ENCODE data around the gene TRPM3. TPM values are rescaled to one million over a fixed set of nuclear protein-coding genes. Genes with fewer than 3 reads are reported as not detected.
A peak's percentile ranks its signal among the peaks of the same experiment; 100 is the strongest.

TRPM3 gene
- polyA plus RNA-seq, 3 donors = not detected

DNA sequence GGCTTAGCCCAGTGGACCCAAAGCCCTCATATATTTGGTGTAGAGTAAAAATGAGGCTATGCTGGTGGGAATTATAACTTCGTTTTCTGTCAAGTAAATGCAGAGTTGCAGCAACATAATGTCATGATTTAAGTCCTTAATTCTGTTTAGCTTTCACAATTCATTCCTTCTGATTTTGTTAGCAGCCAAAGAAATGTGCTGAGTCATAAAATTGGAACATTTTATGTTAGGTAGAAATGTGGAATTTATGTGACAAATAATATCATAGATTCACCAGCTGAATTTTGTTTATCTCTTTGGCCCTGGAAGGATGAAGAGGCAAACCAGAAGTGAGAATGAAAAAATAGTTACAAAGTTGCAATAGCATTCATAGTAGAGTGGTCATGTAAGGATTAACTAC lies 247.0 kb downstream of the TRPM3 start:
- H3K4me3 ChIP-seq (replicated peaks in 1 of 3; ENCODE audit: low read depth in 2 of 3, low read length in 3 of 3) = no peak overlapping the region
- H2AFZ ChIP-seq (ENCODE audit: insufficient read depth, low read depth, low read length, poor library complexity, severe bottlenecking) = no peak overlapping the region
- H3K4me1 ChIP-seq (ENCODE audit: control insufficient read depth in 1 of 2, insufficient read depth in 2 of 2, low read length in 2 of 2) = no peaks in the 10 kb centered on the region
- no peaks in the 10 kb centered on the region for H3K27me3 Mint-ChIP-seq (ENCODE audit: low read depth in 3 of 3)
- no peaks in the 10 kb centered on the region for H3K4me1 Mint-ChIP-seq
- no peak overlapping the region for H3K4me2 ChIP-seq (replicated peaks; ENCODE audit: extremely low read depth, low read length, poor library complexity, severe bottlenecking)
- H3K27ac ChIP-seq (ENCODE audit: low read depth in 1 of 2, low read length in 2 of 2) = no peak overlapping the region
- no peak overlapping the region for H3K4me3 Mint-ChIP-seq
- H3K9ac ChIP-seq (ENCODE audit: insufficient read depth, low read length, poor library complexity, severe bottlenecking) = no peak overlapping the region
- H3K9me3 Mint-ChIP-seq = peaks cover 0 to 3% (median 0%) of the 10 kb centered on the region in 7 donors
- no peak overlapping the region for H3K27ac Mint-ChIP-seq
- no peak for DNase-seq
- H3K36me3 ChIP-seq (replicated peaks in 1 of 2; ENCODE audit: control insufficient read depth in 1 of 2, insufficient read depth in 2 of 2, low read length in 2 of 2) = no peaks in the 10 kb centered on the region
- H3K36me3 Mint-ChIP-seq = no peaks in the 10 kb centered on the region
- no peaks in the 10 kb centered on the region for H3K27me3 ChIP-seq (ENCODE audit: control insufficient read depth in 2 of 2, insufficient read depth in 2 of 2, low read length in 2 of 2)
- H3K9me3 ChIP-seq (replicated peaks in 1 of 2; ENCODE audit: control insufficient read depth in 1 of 2, insufficient read depth in 1 of 2, low read length in 2 of 2) = no peaks in the 10 kb centered on the region
- WGBS (ENCODE audit: insufficient coverage) = no CpG with 5 or more reads among the region's 1 CpG
- no peaks in the 10 kb centered on the region for H4K20me1 ChIP-seq (ENCODE audit: insufficient read depth, low read length)
- H3K79me2 ChIP-seq (ENCODE audit: insufficient read depth, low read length) = no peaks in the 10 kb centered on the region
- TF ChIP-seq, protein P1, sequence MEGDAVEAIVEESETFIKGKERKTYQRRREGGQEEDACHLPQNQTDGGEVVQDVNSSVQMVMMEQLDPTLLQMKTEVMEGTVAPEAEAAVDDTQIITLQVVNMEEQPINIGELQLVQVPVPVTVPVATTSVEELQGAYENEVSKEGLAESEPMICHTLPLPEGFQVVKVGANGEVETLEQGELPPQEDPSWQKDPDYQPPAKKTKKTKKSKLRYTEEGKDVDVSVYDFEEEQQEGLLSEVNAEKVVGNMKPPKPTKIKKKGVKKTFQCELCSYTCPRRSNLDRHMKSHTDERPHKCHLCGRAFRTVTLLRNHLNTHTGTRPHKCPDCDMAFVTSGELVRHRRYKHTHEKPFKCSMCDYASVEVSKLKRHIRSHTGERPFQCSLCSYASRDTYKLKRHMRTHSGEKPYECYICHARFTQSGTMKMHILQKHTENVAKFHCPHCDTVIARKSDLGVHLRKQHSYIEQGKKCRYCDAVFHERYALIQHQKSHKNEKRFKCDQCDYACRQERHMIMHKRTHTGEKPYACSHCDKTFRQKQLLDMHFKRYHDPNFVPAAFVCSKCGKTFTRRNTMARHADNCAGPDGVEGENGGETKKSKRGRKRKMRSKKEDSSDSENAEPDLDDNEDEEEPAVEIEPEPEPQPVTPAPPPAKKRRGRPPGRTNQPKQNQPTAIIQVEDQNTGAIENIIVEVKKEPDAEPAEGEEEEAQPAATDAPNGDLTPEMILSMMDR (IDR thresholded peaks at IDR 0.05) = no peak
- intact Hi-C loops (cut with micrococcal nuclease) = no loop called here

GRCh38 chr9:70873506-70873905 lies 247.9 kb downstream of the TRPM3 start:
- Histone ChIP-seq H3K27me3 (ENCODE audit: control insufficient read depth in 2 of 2, insufficient read depth in 2 of 2, low read length in 2 of 2) (no peaks in the 10 kb centered on the region), H3K36me3 (replicated peaks in 1 of 2; ENCODE audit: control insufficient read depth in 1 of 2, insufficient read depth in 2 of 2, low read length in 2 of 2) (no peaks in the 10 kb centered on the region), H4K20me1 (ENCODE audit: insufficient read depth, low read length) (no peaks in the 10 kb centered on the region), H2AFZ (ENCODE audit: insufficient read depth, low read depth, low read length, poor library complexity, severe bottlenecking) (no peak overlapping the region), H3K27ac (ENCODE audit: low read depth in 1 of 2, low read length in 2 of 2) (no peak overlapping the region), H3K4me2 (replicated peaks; ENCODE audit: extremely low read depth, low read length, poor library complexity, severe bottlenecking) (no peak overlapping the region), H3K9ac (ENCODE audit: insufficient read depth, low read length, poor library complexity, severe bottlenecking) (no peak overlapping the region), H3K4me1 (ENCODE audit: control insufficient read depth in 1 of 2, insufficient read depth in 2 of 2, low read length in 2 of 2) (no peaks in the 10 kb centered on the region), H3K9me3 (replicated peaks in 1 of 2; ENCODE audit: control insufficient read depth in 1 of 2, insufficient read depth in 1 of 2, low read length in 2 of 2) (no peaks in the 10 kb centered on the region), H3K79me2 (ENCODE audit: insufficient read depth, low read length) (no peaks in the 10 kb centered on the region), H3K4me3 (replicated peaks in 1 of 3; ENCODE audit: low read depth in 2 of 3, low read length in 3 of 3) (no peak overlapping the region)
- Mint-ChIP-seq H3K4me3 (no peak overlapping the region), H3K36me3 (no peaks in the 10 kb centered on the region), H3K27me3 (ENCODE audit: low read depth in 3 of 3) (no peaks in the 10 kb centered on the region), H3K27ac (no peak overlapping the region), H3K4me1 (no peaks in the 10 kb centered on the region), H3K9me3 (peaks cover 0 to 4% (median 1%) of the 10 kb centered on the region in 7 donors)
- DNase-seq = peak in 1 of 3 donors; percentile 9
- TF ChIP-seq, protein P1 (IDR thresholded peaks at IDR 0.05) = no peak
- WGBS (ENCODE audit: insufficient coverage) = 60% methylated on average over 1 of the region's 2 CpGs
- intact Hi-C loops (cut with micrococcal nuclease) = no loop called here

Data from CD14-positive monocyte (primary cell).